Liver (tissue), 3 donors: ENCODE measurements around the gene SLIT3.

Experiments used
- ATF3 ChIP-seq: IDR thresholded peaks from 2 replicates; pipeline ENCODE4 v1.6.1; 2016; ENCODE audit warnings: antibody characterized with exemption
- CTCF ChIP-seq: fragments of 150-350 bp; IDR thresholded peaks from 2 replicates; pipeline ENCODE4 v1.5.1; 2017; ENCODE audit warnings: improper control_type of control experiment, low read depth, low read length; ENCODE audit not compliant: missing input control
- GABPA ChIP-seq, 2 donors: IDR thresholded peaks in 1 of 2; conservative IDR thresholded peaks in 1 of 2; 2 replicates each; pipeline ENCODE4 v1.6.1; 2016; ENCODE audit warnings: antibody characterized with exemption in 2 of 2, mild to moderate bottlenecking in 1 of 2, moderate library complexity in 1 of 2
- JUND ChIP-seq, 2 donors: IDR thresholded peaks; 2 replicates each; pipeline ENCODE4 v1.6.1; 2016; ENCODE audit warnings: antibody characterized with exemption in 2 of 2
- MAX ChIP-seq: IDR thresholded peaks from 2 replicates; pipeline ENCODE4 v1.6.1; 2016; ENCODE audit warnings: antibody characterized with exemption
- RAD21 ChIP-seq, 2 donors: IDR thresholded peaks; 2 replicates each; pipeline ENCODE4 v1.6.1; 2016; ENCODE audit warnings: antibody characterized with exemption in 2 of 2, mild to moderate bottlenecking in 2 of 2
- REST ChIP-seq: IDR thresholded peaks from 2 replicates; pipeline ENCODE4 v1.6.1; 2016; ENCODE audit warnings: antibody characterized with exemption, mild to moderate bottlenecking
- SP1 ChIP-seq: IDR thresholded peaks from 2 replicates; pipeline ENCODE4 v1.6.1; 2018; ENCODE audit warnings: antibody characterized with exemption, mild to moderate bottlenecking
- TAF1 ChIP-seq: conservative IDR thresholded peaks from 2 replicates; pipeline ENCODE4 v1.6.1; 2016; ENCODE audit warnings: antibody characterized with exemption, mild to moderate bottlenecking
- YY1 ChIP-seq: IDR thresholded peaks from 2 replicates; pipeline ENCODE4 v1.6.1; 2016; ENCODE audit warnings: antibody characterized with exemption, mild to moderate bottlenecking
- ZBTB33 ChIP-seq: IDR thresholded peaks from 2 replicates; pipeline ENCODE4 v1.6.1; 2016; ENCODE audit warnings: antibody characterized with exemption
- donor health status: healthy.
- donor health status: healthy.

GRCh38 chr5:169065400-169065799, 235.5 kb downstream of the SLIT3 start:
- TF ChIP-seq TAF1 (no peak), CTCF (no peak), RAD21 (IDR thresholded peaks at IDR 0.05) (no peak), SP1 (no peak), YY1 (no peak), ATF3 (no peak), REST (no peak), GABPA (IDR thresholded peaks at IDR 0.05 in 1 of 2, conservative IDR thresholded peaks at IDR 0.05 in 1 of 2) (no peak), ZBTB33 (no peak), MAX (no peak), JUND (IDR thresholded peaks at IDR 0.05) (no peak)
